OCI-LY3 (cell line): ENCODE measurements around the gene CEP85L.

Source experiments
- H2AFZ ChIP-seq: fragments of 200-600, 300-600 bp; shearing (Covaris generic); 2 replicates; pipeline ENCODE4 v1.6.0; 2014; ENCODE audit warnings: antibody characterized with exemption, low read depth, low read length
- H3K27ac ChIP-seq: fragments of 200-600, 300-600 bp; sonication (generic); 2 replicates; pipeline ENCODE4 v1.5.1; 2014; ENCODE audit warnings: mild to moderate bottlenecking, low read length, moderate library complexity, mixed read lengths
- H3K27me3 ChIP-seq: fragments of 200-600, 300-600 bp; sonication (generic); 2 replicates; pipeline ENCODE4 v1.6.1; 2014; ENCODE audit warnings: low read depth, low read length, mixed read lengths
- H3K36me3 ChIP-seq: fragments of 200-600, 300-600 bp; sonication (generic); replicated peaks from 2 replicates; pipeline ENCODE3; 2014; ENCODE audit warnings: low read depth, low read length, mixed read lengths
- H3K4me1 ChIP-seq: fragments of 300-600, 200-600 bp; sonication (generic); 2 replicates; pipeline ENCODE4 v1.6.1; 2014; ENCODE audit warnings: low read length, mixed read lengths
- H3K4me2 ChIP-seq: fragments of 200-600, 300-600 bp; sonication (generic); 2 replicates; pipeline ENCODE4 v1.6.1; 2014; ENCODE audit warnings: low read length, mixed read lengths
- H3K4me3 ChIP-seq: fragments of 300-600, 200-600 bp; sonication (generic); 2 replicates; pipeline ENCODE4 v1.5.1; 2014; ENCODE audit warnings: antibody characterized with exemption, mild to moderate bottlenecking, low read length, moderate library complexity
- H3K79me2 ChIP-seq: fragments of 300-600, 200-600 bp; shearing (Covaris generic); 2 replicates; pipeline ENCODE4 v1.6.1; 2014; ENCODE audit warnings: mild to moderate bottlenecking, low read length, mixed read lengths
- H3K9ac ChIP-seq: fragments of 300-600, 200-600 bp; shearing (Covaris generic); 2 replicates; pipeline ENCODE4 v1.6.0; 2014; ENCODE audit warnings: mild to moderate bottlenecking, low read length, moderate library complexity
- H3K9me3 ChIP-seq: fragments of 200-600, 300-600 bp; shearing (Covaris generic); 2 replicates; pipeline ENCODE4 v1.6.1; 2014; ENCODE audit warnings: low read length, mixed read lengths; ENCODE audit not compliant: insufficient read depth
- H4K20me1 ChIP-seq: fragments of 200-600, 300-600 bp; sonication (generic); 2 replicates; pipeline ENCODE4 v1.6.1; 2016; ENCODE audit warnings: low read length, mixed read lengths; ENCODE audit not compliant: insufficient read depth
- EZH2phosphoT487 ChIP-seq: fragments of 200-600 bp; shearing (Covaris generic); IDR thresholded peaks from 2 replicates; pipeline ENCODE4 v1.6.1; 2018; ENCODE audit warnings: antibody characterized with exemption, mixed run types, low read depth
- TF ChIP-seq, protein P1 (sequence below): fragments of 200-600, 300-600 bp; sonication (generic); IDR thresholded peaks from 2 replicates; pipeline ENCODE4 v1.5.1; 2014; ENCODE audit warnings: antibody characterized with exemption, low read length, low read depth

The CEP85L gene

GRCh38 chr6:118630067-118630466 is 21.3 kb downstream of the CEP85L start:
- H3K27me3 ChIP-seq: no peaks in the 10 kb centered on the region
- no peak overlapping the region for H2AFZ ChIP-seq
- H3K27ac ChIP-seq: no peak overlapping the region
- no peaks in the 10 kb centered on the region for H3K9me3 ChIP-seq
- TF ChIP-seq EZH2phosphoT487: no peak
- TF ChIP-seq, protein P1, sequence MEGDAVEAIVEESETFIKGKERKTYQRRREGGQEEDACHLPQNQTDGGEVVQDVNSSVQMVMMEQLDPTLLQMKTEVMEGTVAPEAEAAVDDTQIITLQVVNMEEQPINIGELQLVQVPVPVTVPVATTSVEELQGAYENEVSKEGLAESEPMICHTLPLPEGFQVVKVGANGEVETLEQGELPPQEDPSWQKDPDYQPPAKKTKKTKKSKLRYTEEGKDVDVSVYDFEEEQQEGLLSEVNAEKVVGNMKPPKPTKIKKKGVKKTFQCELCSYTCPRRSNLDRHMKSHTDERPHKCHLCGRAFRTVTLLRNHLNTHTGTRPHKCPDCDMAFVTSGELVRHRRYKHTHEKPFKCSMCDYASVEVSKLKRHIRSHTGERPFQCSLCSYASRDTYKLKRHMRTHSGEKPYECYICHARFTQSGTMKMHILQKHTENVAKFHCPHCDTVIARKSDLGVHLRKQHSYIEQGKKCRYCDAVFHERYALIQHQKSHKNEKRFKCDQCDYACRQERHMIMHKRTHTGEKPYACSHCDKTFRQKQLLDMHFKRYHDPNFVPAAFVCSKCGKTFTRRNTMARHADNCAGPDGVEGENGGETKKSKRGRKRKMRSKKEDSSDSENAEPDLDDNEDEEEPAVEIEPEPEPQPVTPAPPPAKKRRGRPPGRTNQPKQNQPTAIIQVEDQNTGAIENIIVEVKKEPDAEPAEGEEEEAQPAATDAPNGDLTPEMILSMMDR: no peak
- H3K36me3 ChIP-seq: no peaks in the 10 kb centered on the region
- no peak overlapping the region for H3K4me2 ChIP-seq
- H3K79me2 ChIP-seq: no peaks in the 10 kb centered on the region
- H3K9ac ChIP-seq: no peak overlapping the region
- H3K4me3 ChIP-seq: no peak overlapping the region
- no peaks in the 10 kb centered on the region for H3K4me1 ChIP-seq
- no peaks in the 10 kb centered on the region for H4K20me1 ChIP-seq

- H3K79me2 ChIP-seq: no peaks in the 10 kb centered on the region
- no peaks in the 10 kb centered on the region for H3K27me3 ChIP-seq
- H3K36me3 ChIP-seq: no peaks in the 10 kb centered on the region
- H3K4me2 ChIP-seq: no peak overlapping the region
- H3K9ac ChIP-seq: no peak overlapping the region
- H3K4me3 ChIP-seq: no peak overlapping the region
- no peaks in the 10 kb centered on the region for H3K9me3 ChIP-seq
- H3K27ac ChIP-seq: no peak overlapping the region
- no peaks in the 10 kb centered on the region for H4K20me1 ChIP-seq
- H3K4me1 ChIP-seq: no peaks in the 10 kb centered on the region
- TF ChIP-seq, protein P1: no peak
- TF ChIP-seq EZH2phosphoT487: no peak
- H2AFZ ChIP-seq: no peak overlapping the region
Measured at GRCh38 chr6:118627724-118628123, 23.7 kb downstream of the CEP85L start.

DNA sequence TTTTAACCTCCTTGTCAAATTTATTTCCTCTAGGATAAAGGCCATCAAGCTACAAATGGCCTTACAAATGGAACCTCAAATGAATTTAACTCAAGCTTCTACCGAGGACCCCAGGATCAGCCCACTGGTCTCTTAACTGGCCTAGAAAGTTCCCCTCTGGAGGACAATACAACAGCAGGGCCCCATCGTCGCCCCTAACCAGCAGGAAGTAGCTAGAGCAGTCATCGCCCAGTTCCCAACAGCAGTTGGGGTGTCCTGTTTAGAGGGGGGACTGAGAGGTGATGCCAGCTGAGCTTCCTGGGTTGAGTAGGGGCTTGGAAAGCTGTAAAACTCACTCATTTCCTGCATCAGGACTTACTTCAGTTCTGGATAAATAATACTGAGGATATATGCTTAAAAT is 25.6 kb downstream of the CEP85L start:
- no peaks in the 10 kb centered on the region for H3K79me2 ChIP-seq
- no peak overlapping the region for H3K4me3 ChIP-seq
- no peak for TF ChIP-seq EZH2phosphoT487
- TF ChIP-seq, protein P1: no peak
- H4K20me1 ChIP-seq: no peaks in the 10 kb centered on the region
- no peak overlapping the region for H3K27ac ChIP-seq
- no peak overlapping the region for H3K4me2 ChIP-seq
- no peaks in the 10 kb centered on the region for H3K36me3 ChIP-seq
- H3K9ac ChIP-seq: no peak overlapping the region
- H3K9me3 ChIP-seq: no peaks in the 10 kb centered on the region
- H3K4me1 ChIP-seq: no peaks in the 10 kb centered on the region
- H2AFZ ChIP-seq: no peak overlapping the region
- no peaks in the 10 kb centered on the region for H3K27me3 ChIP-seq

GRCh38 chr6:118621799-118622470 is 29.5 kb downstream of the CEP85L start:
- H3K27ac ChIP-seq: no peak overlapping the region
- no peak overlapping the region for H3K9ac ChIP-seq
- H3K79me2 ChIP-seq: no peaks in the 10 kb centered on the region
- H2AFZ ChIP-seq: no peak overlapping the region
- H3K27me3 ChIP-seq: no peaks in the 10 kb centered on the region
- H3K36me3 ChIP-seq: no peaks in the 10 kb centered on the region
- H3K4me1 ChIP-seq: no peaks in the 10 kb centered on the region
- TF ChIP-seq EZH2phosphoT487: no peak
- TF ChIP-seq, protein P1: no peak
- H3K4me3 ChIP-seq: no peak overlapping the region
- no peaks in the 10 kb centered on the region for H3K9me3 ChIP-seq
- no peak overlapping the region for H3K4me2 ChIP-seq
- no peaks in the 10 kb centered on the region for H4K20me1 ChIP-seq
